ENCODE results near the gene LRRC3C. TPM values are rescaled to one million over a fixed set of nuclear protein-coding genes. Genes with fewer than 3 reads are reported as not detected.
A peak's percentile ranks its signal among the peaks of the same experiment; 100 is the strongest.
"Not testable (repeated sequence)": the region's sequence is repeated elsewhere in the genome, so short reads cannot be mapped to it uniquely, and the experiment has no call there.

The LRRC3C gene
- not detected for polyA plus RNA-seq (2012; ENCODE audit: insufficient read depth, insufficient read length)

- peak within 1 kb of the TSS; percentile 88 for H3K4me3 ChIP-seq (ENCODE audit: low read length)
- peak; percentile 86 for DNase-seq (ENCODE audit: low read depth, low spot score)
Measured at GRCh38 chr17:39927101-39927928, at the start of gene LRRC3C, which contains the start of gene ORMDL3. TSS of gene LRRC3C (plus strand) at chr17:39927732. CDS start at chr17:39941524, 13,792 bp downstream. TSS of gene ORMDL3 (minus strand) at chr17:39927601. CDS start at chr17:39924203, 3,398 bp downstream.

GRCh38 chr17:39886102-39886501 is 41.4 kb upstream of the LRRC3C start:
- not testable (repeated sequence) for H3K4me3 ChIP-seq (ENCODE audit: low read length); DNase-seq (ENCODE audit: low read depth, low spot score)

GRCh38 chr17:39887078-39887477 is 40.5 kb upstream of the LRRC3C start:
- H3K4me3 ChIP-seq (ENCODE audit: low read length) = no peak overlapping the region
- DNase-seq (ENCODE audit: low read depth, low spot score) = no peak

- no peak for DNase-seq (ENCODE audit: low read depth, low spot score)
- no peak overlapping the region for H3K4me3 ChIP-seq (ENCODE audit: low read length)
Measured at GRCh38 chr17:39889200-39889599, 38.3 kb upstream of the LRRC3C start.

- no peak for DNase-seq (ENCODE audit: low read depth, low spot score)
- H3K4me3 ChIP-seq (ENCODE audit: low read length) = no peak overlapping the region
Measured at GRCh38 chr17:39894681-39895376, 32.7 kb upstream of the LRRC3C start.

GRCh38 chr17:39898088-39898487 is 29.4 kb upstream of the LRRC3C start:
- no peak overlapping the region for H3K4me3 ChIP-seq (ENCODE audit: low read length)
- no peak for DNase-seq (ENCODE audit: low read depth, low spot score)

GRCh38 chr17:39899215-39899614 is 28.3 kb upstream of the LRRC3C start:
- no peak overlapping the region for H3K4me3 ChIP-seq (ENCODE audit: low read length)
- DNase-seq (ENCODE audit: low read depth, low spot score) = no peak

GRCh38 chr17:39902027-39902426 is 25.5 kb upstream of the LRRC3C start:
- not testable (repeated sequence) for DNase-seq (ENCODE audit: low read depth, low spot score); H3K4me3 ChIP-seq (ENCODE audit: low read length)

GRCh38 chr17:39903158-39903884 is 24.2 kb upstream of the LRRC3C start:
- no peak overlapping the region for H3K4me3 ChIP-seq (ENCODE audit: low read length)
- DNase-seq (ENCODE audit: low read depth, low spot score) = no peak

- DNase-seq (ENCODE audit: low read depth, low spot score) = no peak
- no peak overlapping the region for H3K4me3 ChIP-seq (ENCODE audit: low read length)
Measured at GRCh38 chr17:39904990-39905288, 22.6 kb upstream of the LRRC3C start.

- DNase-seq (ENCODE audit: low read depth, low spot score) = no peak
- no peak overlapping the region for H3K4me3 ChIP-seq (ENCODE audit: low read length)
Measured at GRCh38 chr17:39908789-39909352, 18.7 kb upstream of the LRRC3C start.

GRCh38 chr17:39913989-39914388 is 13.5 kb upstream of the LRRC3C start:
- H3K4me3 ChIP-seq (ENCODE audit: low read length) = no peak overlapping the region
- DNase-seq (ENCODE audit: low read depth, low spot score) = no peak

- DNase-seq (ENCODE audit: low read depth, low spot score) = no peak
Measured at GRCh38 chr17:39915559-39915958, 12.0 kb upstream of the LRRC3C start.

GRCh38 chr17:39916918-39917317 is 10.6 kb upstream of the LRRC3C start:
- DNase-seq (ENCODE audit: low read depth, low spot score) = no peak
- no peak overlapping the region for H3K4me3 ChIP-seq (ENCODE audit: low read length)

More at GRCh38 chr17:39915559-39915958, 12.0 kb upstream of the LRRC3C start:
- no peak overlapping the region for H3K4me3 ChIP-seq (ENCODE audit: low read length)

GRCh38 chr17:39919087-39919683 is 8.3 kb upstream of the LRRC3C start:
- H3K4me3 ChIP-seq (ENCODE audit: low read length) = no peak overlapping the region
- no peak for DNase-seq (ENCODE audit: low read depth, low spot score)

GRCh38 chr17:39920218-39921210 is 7.0 kb upstream of the LRRC3C start:
- DNase-seq (ENCODE audit: low read depth, low spot score) = no peak
- no peak overlapping the region for H3K4me3 ChIP-seq (ENCODE audit: low read length)

- DNase-seq (ENCODE audit: low read depth, low spot score) = no peak
- H3K4me3 ChIP-seq (ENCODE audit: low read length) = no peak overlapping the region
Measured at GRCh38 chr17:39921323-39921722, 6.2 kb upstream of the LRRC3C start.

- no peak for DNase-seq (ENCODE audit: low read depth, low spot score)
- no peak overlapping the region for H3K4me3 ChIP-seq (ENCODE audit: low read length)
Measured at GRCh38 chr17:39922006-39922405, 5.5 kb upstream of the LRRC3C start.

All from Jurkat, Clone E6-1 (cell line).